ENCODE measurements around the gene NTN3.
A peak's percentile ranks its signal among the peaks of the same experiment; 100 is the strongest.
"Not testable (repeated sequence)": the region's sequence is repeated elsewhere in the genome, so short reads cannot be mapped to it uniquely, and the experiment has no call there.

The NTN3 gene

DNA sequence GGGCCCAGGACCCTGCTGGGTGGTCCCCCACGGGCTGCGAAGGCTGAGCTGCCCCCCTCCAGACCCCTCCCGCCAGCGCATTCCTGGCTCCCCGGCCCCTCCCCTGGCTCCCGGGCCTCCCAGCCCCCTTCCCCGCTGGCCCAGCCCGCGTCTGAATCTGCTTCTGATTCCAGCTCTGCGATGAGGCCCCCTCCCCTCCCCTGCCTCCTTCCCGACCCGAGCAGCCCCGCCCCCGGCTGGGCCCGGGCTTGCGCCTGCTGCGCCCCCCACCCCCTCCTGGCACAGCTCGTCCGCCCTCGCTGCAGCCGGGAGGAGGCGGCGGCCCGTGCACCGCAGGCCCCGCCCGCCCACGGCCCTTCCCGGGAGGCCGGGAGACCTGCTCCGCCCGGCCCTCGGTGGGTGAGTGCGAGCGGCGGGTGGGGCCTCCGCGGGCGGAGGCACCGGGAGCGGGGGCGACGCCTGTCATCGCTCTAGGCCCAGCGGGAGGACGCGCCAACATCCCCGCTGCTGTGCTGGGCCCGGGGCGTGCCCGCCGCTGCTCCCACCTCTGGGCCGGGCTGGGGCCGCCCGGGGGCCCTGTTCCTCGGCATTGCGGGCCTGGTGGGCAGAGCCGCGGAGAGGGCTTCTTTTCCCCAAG lies at the start of gene NTN3:
Gene NTN3, plus strand, starts transcription at position 282 of the 637 bp plus-strand sequence. CDS start 405 bp downstream, outside the sequence.
- no peak for DNase-seq

DNA sequence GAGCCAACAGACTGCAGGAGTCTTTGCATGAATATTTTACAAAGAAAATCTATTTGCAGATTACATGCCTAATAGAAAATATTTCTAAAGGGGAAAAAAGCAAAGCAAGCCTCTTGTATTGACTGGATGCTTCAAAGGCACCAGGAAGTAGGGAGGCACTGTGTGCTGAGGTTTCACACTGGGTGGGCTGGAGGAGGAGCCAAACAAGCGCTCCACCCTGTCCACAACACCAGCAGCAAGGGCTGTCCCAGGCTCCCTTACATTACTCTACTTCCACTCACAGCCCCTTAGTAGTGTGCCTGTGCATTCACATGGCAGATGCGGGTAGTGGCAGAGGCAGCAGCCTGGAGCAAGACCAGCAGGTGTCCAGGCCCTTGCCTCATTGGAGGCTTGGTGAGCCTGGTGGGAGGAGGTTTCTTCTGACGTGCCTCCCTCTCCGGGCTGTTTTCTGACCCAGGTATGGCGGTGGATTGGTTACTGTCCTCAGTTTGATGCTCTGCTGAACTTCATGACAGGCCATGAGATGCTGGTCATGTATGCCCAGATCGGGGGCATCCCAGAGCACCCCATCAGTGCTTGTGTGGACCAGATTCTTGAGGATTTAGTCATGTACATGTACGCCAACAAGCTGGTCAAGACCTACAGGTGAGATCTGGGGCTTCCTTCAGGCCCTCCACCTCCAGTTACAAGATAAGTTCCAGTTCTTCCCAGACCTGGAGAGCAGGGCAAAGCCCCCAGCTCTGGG lies 48.8 kb upstream of the NTN3 start:
- DNase-seq: no peak

DNA sequence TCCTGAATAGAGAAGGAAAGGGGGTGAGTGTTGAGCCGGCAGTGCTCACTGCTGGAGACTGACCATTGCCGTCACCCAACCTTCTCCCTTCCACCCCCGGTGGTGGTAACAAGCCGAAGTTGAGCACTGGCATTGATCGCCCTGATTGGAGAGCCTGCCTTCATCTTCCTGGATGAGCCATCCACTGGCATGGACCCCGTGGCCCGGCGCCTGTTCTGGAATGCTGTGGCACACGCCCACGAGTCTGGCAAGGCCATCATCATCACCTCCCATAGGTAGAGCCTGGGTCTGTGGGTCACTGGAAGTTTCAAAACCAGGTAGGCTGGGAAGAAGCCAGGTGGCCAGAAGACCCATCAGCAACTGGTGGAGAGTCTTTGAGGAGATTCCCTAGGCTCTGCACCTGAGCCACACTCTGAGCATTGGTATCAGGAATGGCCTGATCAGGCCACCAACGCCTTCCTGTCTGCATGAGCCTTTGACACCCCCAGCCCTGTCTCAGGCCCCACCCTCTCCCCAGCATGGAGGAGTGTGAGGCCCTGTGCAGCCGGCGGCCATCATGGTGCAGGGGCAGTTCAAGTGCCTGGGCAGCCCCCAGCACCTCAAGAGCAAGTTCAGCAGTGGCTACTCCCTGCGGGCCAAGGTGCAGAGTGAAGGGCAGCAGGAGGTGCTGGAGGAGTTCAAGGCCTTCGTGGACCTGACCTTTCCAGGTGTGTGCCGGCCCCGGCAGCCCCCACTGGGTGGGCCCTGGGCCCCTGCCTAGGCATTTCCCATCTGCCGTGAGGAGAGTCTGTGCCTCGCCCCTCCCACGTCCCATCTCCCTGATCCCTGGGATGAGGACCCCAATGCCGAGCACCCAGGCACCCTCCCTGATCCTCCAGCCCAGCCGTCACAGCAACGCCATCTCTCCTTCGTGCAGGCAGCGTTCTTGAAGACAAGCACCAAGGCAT lies 46.8 kb upstream of the NTN3 start:
- DNase-seq: no peak

DNA sequence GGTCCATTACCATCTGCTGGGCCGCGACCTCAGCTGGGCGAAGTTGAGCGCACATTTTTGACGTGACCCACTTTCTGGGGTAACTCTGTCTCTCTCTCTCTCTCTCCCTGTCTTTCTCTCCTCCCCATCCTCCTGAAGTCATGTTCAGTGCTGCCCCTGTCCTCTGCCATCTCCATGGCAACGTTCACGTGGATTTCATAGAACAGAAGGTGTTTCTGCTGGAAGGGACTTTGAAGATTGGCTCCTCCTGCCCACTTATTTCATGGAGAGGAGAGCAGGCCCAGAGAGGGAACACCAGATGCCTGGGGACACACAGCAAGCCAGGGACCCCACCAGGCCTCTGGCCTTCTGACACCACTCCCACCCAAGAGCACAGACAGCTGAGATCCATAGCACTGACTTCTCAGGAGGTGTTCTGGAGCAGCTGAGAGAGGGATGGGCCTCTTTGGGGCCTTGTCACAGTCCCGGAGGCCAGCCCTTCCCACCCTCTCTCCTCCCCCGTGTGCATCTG lies 46.0 kb upstream of the NTN3 start:
- no peak for DNase-seq

DNA sequence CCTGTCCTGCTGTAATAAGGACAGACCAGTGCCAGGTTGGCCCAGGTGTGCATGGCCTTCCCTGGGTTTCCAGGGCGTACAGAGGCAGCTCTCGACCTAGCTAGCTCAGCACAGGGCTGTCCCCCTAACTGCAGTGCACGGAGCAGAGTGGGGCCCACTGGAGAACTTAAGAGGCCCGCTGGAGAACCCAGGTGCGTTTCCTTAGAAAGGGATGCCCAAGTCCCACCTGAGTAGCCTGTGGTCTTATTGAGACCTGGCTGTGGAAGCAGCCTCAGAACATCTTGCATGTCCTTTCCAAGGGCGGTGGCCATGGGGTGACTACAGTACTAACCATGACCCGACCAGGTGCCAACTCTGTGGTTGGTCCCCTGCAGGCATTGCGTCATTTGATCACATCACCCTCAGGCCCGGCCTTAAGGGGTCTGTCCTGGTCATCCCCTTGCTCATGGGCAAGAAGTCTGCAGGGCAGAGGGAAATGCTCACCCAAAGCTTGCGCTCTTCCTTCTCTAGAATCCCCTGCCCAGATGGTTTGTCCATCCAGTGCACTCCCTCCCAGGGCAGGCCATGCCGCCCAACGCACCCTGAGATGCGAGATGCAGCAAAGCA lies 45.2 kb upstream of the NTN3 start:
- no peak for DNase-seq

DNA sequence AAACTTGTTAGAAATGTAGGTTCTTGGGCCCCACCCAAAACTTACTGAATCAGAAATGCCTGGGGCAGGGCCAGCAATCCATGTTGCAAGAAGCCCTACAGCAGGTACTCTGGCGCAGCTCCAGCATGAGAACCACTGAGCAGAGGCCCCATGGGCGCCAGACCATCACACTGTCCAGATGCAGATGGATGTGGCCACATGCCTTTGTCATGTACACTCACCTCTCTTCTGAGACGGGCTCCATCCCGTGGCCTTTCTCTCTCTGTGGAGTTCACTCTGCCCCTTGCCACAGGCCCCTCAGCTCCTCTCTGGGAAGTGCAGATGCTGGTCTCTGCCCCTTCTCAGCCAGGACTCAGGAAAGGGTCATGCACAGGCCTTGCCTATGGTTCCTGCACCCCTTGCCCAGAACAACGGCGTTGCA lies 44.1 kb upstream of the NTN3 start:
- no peak for DNase-seq

DNA sequence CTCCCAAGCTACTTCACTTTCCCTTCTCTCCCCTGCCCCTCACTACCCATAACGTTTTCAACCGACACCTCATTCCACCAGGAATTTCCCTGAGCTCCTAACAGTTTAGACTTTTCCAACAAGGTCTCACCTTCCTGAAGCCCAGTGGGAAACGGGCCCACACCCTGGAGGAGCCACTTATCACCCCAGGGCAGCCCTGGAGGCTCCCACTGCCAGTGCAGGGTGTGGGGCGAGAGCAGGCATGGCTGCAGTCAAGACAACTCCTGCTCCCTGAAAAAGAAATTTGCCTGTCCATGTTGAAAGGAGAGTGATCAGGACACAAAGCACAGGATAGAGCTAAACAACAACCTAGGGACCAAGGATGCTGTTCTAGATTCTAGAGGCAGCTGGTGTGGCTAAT lies 43.6 kb upstream of the NTN3 start:
- DNase-seq: no peak

DNA sequence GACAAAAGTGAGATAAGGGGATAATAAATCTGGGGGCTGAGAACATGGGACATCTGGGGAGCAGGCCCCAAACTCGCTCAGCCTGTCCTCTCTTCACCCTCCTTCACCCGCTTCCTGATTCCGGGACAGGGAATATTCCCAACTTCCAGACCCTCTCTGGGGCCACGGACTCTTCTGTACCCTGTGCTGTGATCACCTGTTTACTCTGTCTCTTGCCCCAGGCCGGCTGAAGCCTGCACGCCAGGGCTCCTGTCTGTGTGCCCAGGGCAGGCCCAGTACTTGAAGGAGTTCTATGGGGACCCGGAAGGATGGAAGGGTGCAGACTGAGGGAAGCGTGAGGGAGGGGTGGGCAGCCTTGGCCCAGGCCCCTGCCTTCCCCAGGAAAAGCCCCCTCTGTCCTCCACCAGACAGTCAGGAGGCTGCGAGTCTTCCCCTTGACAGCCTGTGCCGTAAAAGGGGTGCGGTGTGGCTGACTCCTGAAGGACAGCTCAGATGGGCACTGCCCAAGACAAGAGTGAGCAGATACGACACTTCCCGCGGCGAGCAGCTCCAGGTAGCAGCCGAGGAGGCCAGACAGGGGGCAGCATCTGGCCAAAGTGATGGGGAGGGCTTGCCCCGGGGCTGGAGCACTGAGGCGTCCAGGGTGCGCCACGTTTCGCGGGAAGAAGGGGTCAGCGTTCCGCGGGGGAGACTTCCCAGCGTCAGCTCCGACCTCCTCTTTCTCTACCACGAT lies 42.9 kb upstream of the NTN3 start:
- DNase-seq: peak; percentile 63

DNA sequence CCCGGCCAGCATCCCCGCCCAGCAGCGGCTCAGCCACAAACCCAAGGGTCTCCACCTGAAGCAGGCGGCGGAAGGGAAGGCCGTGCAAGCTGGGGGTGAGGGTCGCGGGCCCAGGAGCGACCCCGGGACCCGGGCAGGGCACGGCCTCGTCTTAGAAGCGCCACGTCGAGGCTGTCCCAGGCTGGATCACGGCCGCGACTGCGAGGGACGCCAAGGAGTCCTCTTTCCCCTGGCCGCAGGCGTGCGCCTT lies 42.4 kb upstream of the NTN3 start:
- DNase-seq: no peak

DNA sequence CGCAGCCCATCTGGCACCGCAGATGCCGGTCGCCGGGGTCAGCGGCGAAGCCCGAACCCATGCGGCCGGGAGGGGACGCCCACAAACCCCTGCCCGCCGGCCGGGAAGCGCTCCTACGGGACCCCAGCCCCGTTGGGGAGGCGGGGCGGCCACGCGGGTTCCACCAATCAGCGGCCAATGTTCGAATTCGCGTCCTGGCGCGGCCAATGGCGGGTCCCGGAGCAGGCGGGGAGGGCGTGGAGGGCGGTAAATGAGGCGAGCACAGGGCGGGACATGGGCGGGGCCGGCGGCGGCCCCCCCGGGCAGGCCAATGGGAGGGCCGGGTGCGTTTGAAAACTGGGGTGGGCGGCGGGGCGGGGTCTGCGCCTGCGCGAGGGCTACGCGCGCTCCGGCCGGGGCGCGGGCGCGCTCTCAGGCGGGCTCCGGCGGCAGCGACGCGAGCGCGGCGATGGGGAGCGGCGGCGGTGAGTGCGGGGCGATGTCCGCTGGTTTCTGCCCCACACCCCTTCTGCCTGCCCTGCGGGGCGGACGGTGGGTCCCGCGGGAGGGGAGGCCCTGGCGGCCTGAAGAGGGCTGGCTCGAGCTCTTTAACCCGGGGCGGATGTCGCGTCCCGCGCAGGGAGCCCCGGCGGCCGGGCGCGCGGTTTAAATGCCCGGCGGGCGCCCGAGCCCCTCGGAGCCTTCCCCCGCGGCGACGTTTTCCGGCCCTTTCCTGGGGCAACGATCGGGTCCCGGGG lies 41.9 kb upstream of the NTN3 start, which contains the start of gene CCNF:
Gene CCNF, plus strand, starts transcription at position 414 of the 737 bp plus-strand sequence. Its CDS starts 35 bp downstream, at position 449.
- peak; percentile 96 for DNase-seq

DNA sequence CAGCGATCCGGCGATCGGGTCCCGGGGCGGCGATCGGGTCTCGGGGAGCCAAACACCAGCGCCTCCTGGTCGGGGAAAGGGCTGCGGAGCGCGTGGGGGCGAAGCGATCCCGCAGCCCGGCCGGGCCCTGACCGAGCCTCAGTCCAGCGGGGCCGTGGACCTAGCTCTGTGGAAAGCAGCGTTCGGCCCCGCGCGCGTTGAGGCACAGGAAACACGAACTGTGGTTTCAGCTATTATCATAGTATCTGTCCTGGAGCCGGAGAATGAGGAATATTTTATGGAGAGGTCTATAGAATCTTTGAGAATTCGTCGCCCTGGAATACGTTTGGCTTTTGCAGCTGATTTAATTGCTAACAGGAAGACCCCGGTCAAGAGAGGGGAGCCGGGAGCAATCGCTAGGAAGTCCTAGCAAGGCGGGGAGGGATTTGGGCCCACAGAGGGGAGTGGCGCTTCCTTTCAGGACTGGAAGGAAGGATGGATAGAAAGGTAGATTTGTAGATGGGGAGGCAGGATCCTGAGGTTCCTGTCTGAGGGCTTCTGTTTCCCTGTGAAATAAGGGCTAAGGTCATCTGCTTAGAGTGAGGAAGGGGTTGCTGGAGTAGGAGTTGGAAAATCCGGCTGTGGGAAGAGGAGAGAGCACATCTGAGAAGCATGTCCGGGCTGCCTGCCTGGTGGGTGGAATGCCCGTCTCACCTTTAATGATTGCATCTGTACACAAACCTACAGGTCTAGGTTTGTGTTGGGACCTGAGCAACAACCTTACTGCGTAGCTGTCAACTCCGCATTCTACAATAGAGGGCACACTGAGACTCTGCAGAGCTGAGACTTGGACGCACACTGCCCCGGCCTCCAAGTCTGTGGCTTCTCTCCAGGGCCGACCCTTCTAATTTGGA lies 41.1 kb upstream of the NTN3 start:
- no peak for DNase-seq

DNA sequence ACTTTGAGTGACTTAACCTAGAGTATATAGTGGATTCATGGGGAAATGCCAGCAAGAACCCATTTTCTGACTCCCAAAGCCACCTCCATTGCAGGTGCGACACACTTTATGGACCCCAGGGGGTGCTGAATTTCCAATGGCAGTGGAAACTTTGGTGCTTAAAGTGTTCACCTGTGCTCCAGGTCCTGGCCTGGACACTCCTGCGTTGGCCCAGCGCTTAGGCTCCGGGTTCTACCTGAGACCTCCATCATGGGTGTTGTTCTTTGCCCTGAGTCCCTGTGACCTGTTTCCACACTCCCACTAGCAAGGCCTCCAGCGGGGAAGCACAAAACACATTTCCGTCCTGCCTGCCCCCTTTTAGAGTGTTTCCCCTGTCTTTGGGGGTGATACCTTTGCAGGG lies 38.8 kb upstream of the NTN3 start:
- no peak for DNase-seq

DNA sequence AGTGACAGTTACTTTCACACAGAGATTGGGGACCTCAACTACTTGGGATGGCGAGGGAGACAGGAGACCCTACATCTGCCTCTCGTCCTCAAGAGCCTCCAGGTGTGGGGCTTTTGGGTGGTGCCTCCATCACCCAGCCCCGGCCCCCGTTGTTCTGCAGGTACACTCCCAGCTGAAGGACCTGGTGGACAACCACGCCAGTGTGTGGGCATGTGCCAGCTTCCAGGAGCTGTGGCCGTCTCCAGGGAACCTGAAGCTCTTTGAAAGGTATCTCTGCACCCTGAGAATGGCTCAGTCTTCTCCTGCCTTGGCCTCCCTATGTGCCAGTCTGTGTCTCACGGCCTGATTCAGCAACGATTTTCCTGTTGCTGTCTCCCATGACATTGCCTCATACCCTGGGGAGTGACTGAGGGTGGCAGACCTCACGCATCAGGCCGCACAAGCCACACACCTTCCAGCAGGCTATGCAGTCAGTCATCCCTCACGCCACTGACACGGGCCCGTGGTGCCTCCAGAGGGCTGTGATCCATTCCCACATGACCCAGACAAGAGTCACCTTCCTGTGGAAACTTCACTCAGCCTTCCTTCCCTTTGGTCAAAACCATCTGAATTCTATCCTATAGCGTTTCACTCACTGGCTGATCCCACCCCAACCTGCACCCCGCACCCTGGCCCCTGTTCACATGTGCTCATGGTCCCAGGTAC lies 38.1 kb upstream of the NTN3 start:
- DNase-seq: no peak

DNA sequence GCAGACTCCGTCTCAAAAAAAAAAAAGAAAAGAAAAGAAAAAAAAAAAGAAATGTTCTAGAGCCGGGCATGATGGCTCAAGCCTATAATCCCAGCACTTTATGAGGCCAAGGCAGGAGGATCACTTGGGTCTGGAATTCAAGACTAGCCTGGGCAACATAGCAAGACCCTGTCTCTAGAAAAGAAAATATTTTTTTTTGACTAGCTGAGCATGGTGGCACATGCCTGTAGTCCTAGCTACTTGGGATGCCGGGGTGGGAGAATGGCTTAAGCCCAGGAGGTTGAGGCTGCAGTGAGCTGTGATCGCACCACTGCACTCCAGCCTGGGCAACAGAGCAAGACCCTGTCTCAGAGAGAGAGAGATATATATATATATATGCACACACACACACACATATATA lies 35.9 kb upstream of the NTN3 start:
- not testable (repeated sequence) for DNase-seq

DNA sequence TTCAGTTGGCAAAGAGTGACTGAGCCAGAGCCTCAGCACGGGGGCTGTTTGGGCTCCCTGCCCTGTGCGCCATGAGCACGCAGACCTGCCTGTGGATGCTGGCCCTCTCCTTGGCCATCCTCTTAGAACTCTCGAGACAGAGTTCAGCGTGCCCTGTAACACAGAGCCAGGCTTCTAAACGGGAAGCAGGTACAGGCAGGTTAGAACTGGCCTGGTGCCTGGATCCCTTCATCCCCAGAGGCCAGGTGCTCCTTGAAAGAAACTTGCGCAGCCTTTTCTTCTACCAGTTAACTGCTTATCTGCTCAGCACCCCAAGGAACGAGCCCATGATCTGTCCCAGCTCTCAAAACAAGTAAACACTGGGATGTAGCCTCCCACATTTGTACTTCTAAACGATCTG lies 35.0 kb upstream of the NTN3 start:
- DNase-seq: no peak

DNA sequence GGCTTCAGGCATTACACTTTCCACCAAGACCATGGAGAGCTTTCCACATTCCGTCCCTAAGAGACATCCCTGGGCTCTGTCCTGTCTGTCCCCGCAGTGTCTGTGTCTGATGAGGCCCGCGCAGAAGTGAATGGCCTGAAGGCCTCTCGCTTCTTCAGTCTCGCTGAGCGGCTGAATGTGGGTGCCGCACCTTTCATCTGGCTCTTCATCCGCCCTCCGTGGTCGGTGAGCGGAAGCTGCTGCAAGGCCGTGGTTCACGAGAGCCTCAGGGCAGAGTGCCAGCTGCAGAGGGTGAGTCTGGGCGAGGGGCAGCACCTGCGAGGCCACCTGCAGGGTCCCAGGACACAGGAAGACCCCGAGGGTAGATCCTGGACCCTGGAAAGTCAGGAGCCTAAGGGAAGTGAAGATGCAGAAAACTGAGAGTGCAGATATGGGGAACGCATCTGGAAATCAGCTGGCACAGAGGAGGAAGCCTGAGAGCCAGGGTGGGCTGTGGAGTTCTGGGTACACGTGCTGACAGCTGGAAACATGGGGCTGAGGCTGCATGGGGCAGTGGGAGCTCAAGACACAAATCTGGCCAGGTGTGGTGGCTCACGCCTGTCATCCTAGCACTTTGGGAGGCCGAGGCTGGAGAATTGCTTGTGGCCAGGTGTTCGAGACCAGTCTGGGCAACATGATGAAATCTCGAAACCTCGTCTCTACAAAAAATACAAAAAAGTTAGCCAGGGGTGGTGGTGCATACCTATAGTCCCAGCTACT lies 33.9 kb upstream of the NTN3 start:
- DNase-seq: no peak

DNA sequence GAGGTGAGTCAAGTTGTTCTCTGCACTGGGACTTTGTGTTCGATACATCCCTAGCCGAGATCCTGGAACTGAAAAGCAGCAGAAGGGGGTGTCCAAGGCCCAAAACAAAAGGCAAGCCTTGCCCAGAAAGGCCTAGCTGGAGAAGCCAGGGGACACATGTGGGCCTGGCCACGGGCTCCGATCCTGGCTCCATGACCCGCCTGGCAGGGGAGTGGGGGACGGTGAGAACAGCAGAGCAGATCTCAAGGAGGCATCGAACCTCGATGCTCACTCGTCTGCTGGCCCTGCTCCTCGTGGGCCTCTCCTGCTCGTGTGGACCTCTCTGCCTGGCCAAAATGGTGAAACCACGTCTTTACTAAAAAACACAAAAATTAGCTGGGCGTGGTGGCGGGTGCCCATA lies 33.0 kb upstream of the NTN3 start:
- no peak for DNase-seq

DNA sequence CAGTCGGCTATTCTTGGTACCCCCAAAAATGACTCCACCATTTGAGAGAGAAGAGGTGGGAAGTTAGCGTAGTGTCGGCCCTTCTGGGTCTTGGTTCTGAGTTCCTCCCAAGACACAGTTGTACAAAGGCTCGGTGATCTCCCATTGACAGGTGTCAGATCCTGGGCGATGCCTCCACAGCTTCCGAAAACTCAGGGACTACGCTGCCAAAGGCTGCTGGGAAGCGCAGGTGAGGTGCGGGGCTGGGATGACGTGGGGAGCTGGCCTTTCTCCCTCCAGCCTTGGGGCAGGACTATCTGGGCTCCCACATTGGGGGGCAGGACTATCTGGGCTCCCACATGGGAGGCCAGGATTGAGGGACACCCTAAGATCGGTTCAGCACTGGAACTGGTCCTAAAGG lies 31.5 kb upstream of the NTN3 start:
- no peak for DNase-seq

All from T1000 (cell line).